SW480 (cell line): ENCODE results near the gene CATSPERZ.

Experiments used
- DNase-seq: peaks from one replicate; pipeline ENCODE4 v3.0.0-alpha.2; 2016; ENCODE audit warnings: low spot score

Gene CATSPERZ

GRCh38 chr11:64264371-64264852 lies 35.7 kb upstream of the CATSPERZ start:
- no peak for DNase-seq

- no peak for DNase-seq
Measured at GRCh38 chr11:64265176-64266160, 34.7 kb upstream of the CATSPERZ start.

- no peak for DNase-seq
Measured at GRCh38 chr11:64266339-64266738, 33.8 kb upstream of the CATSPERZ start.

GRCh38 chr11:64267207-64267945 lies 32.8 kb upstream of the CATSPERZ start:
- no peak for DNase-seq

GRCh38 chr11:64268025-64268892 lies 31.9 kb upstream of the CATSPERZ start:
- DNase-seq = peak; percentile 50

- peak; percentile 78 for DNase-seq
Measured at GRCh38 chr11:64268893-64269539, 31.1 kb upstream of the CATSPERZ start.

- peak; percentile 100 for DNase-seq
Measured at GRCh38 chr11:64269540-64270220, 30.5 kb upstream of the CATSPERZ start.

GRCh38 chr11:64275031-64275800 lies 24.9 kb upstream of the CATSPERZ start:
- DNase-seq = no peak

- no peak for DNase-seq
Measured at GRCh38 chr11:64275841-64276240, 24.3 kb upstream of the CATSPERZ start.

- peak; percentile 93 for DNase-seq
Measured at GRCh38 chr11:64276653-64277431, 23.3 kb upstream of the CATSPERZ start.

GRCh38 chr11:64278576-64279190 lies 21.5 kb upstream of the CATSPERZ start:
- DNase-seq = no peak

GRCh38 chr11:64281957-64282770 lies 18.0 kb upstream of the CATSPERZ start:
- no peak for DNase-seq

- no peak for DNase-seq
Measured at GRCh38 chr11:64283092-64283491, 17.1 kb upstream of the CATSPERZ start.

GRCh38 chr11:64284048-64284961 lies 15.9 kb upstream of the CATSPERZ start, which contains the start of gene BAD:
TSS of gene BAD (minus strand) at chr11:64284665. CDS start at chr11:64284368, 297 bp downstream.
- peak; percentile 89 for DNase-seq

- DNase-seq = peak; percentile 63
Measured at GRCh38 chr11:64284962-64285884, 14.9 kb upstream of the CATSPERZ start, which contains the start of gene GPR137. TSS of gene GPR137 (plus strand) at chr11:64285848. CDS start at chr11:64286525, 677 bp downstream.
